A673 (cell line): ENCODE results near the gene KCNIP4.

Source experiments
- CTCF ChIP-seq: fragments of 300-800, 200-600 bp; sonication (generic); conservative IDR thresholded peaks from 2 replicates; pipeline ENCODE4 v1.5.1; 2017; ENCODE audit warnings: low read depth, mild to moderate bottlenecking, antibody characterized with exemption, low read length, moderate library complexity, mixed read lengths
- EZH2 ChIP-seq: fragments of 200-600 bp; sonication (generic); IDR thresholded peaks from 2 replicates; pipeline ENCODE4 v1.6.1; 2017; ENCODE audit warnings: borderline replicate concordance, low read depth, mild to moderate bottlenecking, mixed read lengths, antibody characterized with exemption, low read length; ENCODE audit not compliant: poor library complexity, severe bottlenecking

- no peak for TF ChIP-seq CTCF
- TF ChIP-seq EZH2: no peak
Observed at GRCh38 chr4:21749924-21750323, 198.6 kb downstream of the KCNIP4 start.
